ENCODE results near the gene TSSK3. TPM values are rescaled to one million over a fixed set of nuclear protein-coding genes. Genes with fewer than 3 reads are reported as not detected.

TSSK3 gene
- total and polyA plus RNA-seq, 9 of the 15 experiments (the other 6 are each of a cell fraction or from before 2014, with no cell fraction given): 0.27 to 2.8 (median 1.9) TPM

DNA sequence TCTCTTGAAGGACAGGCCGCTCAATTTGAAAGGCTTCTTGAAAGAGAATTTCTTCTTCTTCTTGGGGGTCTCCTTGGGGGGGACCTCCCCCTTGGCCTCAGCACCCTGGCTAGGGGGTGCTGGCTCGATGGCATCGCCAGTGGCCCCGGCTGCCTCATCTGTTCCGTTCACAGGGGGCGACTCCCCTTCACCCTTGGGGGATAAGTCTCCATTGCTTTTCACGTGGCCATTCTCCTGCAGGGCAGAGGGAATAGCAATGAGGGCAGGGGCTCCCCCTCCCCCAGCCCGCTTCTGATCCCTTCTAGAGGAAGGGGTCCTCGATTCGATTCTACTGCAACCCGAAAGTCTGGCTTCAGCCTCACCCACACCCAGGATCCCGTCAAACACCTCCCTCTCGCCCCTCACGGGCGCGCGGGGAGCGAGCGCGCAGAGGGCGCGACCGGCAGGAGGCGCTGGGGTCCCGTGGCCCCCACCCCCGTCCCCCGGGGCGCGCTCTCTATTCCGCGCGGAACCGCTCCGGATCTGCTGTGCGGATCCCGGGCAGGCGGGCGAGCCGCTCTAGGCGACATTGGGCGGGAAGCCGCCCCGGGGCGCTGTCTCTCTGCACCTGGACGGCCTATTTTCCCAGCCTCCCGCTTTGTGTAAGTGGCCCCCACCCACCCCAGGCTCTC, 27.3 kb upstream of the TSSK3 start (continued):
- TF ChIP-seq CBFB (CRISPR knock-in tag; IDR thresholded peaks at IDR 0.05) (no peak), HDAC6 (IDR thresholded peaks at IDR 0.05; ENCODE audit: low read depth, low read length) (no peak), ZNF354B (CRISPR knock-in tag; IDR thresholded peaks at IDR 0.05) (no peak), SP2 (IDR thresholded peaks at IDR 0.05; ENCODE audit: extremely low read depth, low read depth, low read length, poor library complexity, severe bottlenecking) (no peak), ZNF232 (CRISPR knock-in tag; IDR thresholded peaks at IDR 0.05) (0 out of 2 replicates have a peak, but pooled peaks have one; percentile 76), DPF2 (IDR thresholded peaks at IDR 0.05) (peak; percentile 14; the same call in 1 of the 2 replicates), ZNF174 (CRISPR knock-in tag; IDR thresholded peaks at IDR 0.05) (no peak), TBL1XR1 (IDR thresholded peaks at IDR 0.05; ENCODE audit: low read length in 2 of 2) (no peak; a peak in 1 of 4 replicates), JUNB (CRISPR knock-in tag; conservative IDR thresholded peaks at IDR 0.05) (no peak), EWSR1 (IDR thresholded peaks at IDR 0.05; ENCODE audit: borderline replicate concordance, low read depth, partially characterized antibody) (no peak), KLF13 (tag; IDR thresholded peaks at IDR 0.05; ENCODE audit: borderline replicate concordance, low read depth) (no peak), HNRNPK (IDR thresholded peaks at IDR 0.05; ENCODE audit: low read depth, low read length, poor library complexity, severe bottlenecking) (peak; percentile 7), ZNF695 (CRISPR knock-in tag; IDR thresholded peaks at IDR 0.05) (no peak), EGR1 (conservative IDR thresholded peaks at IDR 0.05) (peak; percentile 71), MAZ (CRISPR knock-in tag; conservative IDR thresholded peaks at IDR 0.05 in 1 of 2, IDR thresholded peaks at IDR 0.05 in 1 of 2) (peak; percentile 98 to 99), ZC3H8 (IDR thresholded peaks at IDR 0.05) (no peak), KLF10 (CRISPR knock-in tag; IDR thresholded peaks at IDR 0.05) (no peak), MYBL2 (IDR thresholded peaks at IDR 0.05; ENCODE audit: low read depth) (no peak), MYBL2 (CRISPR knock-in tag; IDR thresholded peaks at IDR 0.05; ENCODE audit: borderline replicate concordance) (no peak), CEBPG (CRISPR knock-in tag; IDR thresholded peaks at IDR 0.05) (no peak), CEBPG (tag; conservative IDR thresholded peaks at IDR 0.05 in 1 of 2, IDR thresholded peaks at IDR 0.05 in 1 of 2) (no peak), ZKSCAN8 (CRISPR knock-in tag; IDR thresholded peaks at IDR 0.05) (no peak), IFI16 (CRISPR knock-in tag; IDR thresholded peaks at IDR 0.05) (no peak)
- TF ChIP-seq, protein P1, sequence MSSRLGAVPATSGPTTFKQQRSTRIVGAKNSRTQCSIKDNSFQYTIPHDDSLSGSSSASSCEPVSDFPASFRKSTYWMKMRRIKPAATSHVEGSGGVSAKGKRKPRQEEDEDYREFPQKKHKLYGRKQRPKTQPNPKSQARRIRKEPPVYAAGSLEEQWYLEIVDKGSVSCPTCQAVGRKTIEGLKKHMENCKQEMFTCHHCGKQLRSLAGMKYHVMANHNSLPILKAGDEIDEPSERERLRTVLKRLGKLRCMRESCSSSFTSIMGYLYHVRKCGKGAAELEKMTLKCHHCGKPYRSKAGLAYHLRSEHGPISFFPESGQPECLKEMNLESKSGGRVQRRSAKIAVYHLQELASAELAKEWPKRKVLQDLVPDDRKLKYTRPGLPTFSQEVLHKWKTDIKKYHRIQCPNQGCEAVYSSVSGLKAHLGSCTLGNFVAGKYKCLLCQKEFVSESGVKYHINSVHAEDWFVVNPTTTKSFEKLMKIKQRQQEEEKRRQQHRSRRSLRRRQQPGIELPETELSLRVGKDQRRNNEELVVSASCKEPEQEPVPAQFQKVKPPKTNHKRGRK (tag; IDR thresholded peaks at IDR 0.05): no peak
- TF ChIP-seq, protein P2, sequence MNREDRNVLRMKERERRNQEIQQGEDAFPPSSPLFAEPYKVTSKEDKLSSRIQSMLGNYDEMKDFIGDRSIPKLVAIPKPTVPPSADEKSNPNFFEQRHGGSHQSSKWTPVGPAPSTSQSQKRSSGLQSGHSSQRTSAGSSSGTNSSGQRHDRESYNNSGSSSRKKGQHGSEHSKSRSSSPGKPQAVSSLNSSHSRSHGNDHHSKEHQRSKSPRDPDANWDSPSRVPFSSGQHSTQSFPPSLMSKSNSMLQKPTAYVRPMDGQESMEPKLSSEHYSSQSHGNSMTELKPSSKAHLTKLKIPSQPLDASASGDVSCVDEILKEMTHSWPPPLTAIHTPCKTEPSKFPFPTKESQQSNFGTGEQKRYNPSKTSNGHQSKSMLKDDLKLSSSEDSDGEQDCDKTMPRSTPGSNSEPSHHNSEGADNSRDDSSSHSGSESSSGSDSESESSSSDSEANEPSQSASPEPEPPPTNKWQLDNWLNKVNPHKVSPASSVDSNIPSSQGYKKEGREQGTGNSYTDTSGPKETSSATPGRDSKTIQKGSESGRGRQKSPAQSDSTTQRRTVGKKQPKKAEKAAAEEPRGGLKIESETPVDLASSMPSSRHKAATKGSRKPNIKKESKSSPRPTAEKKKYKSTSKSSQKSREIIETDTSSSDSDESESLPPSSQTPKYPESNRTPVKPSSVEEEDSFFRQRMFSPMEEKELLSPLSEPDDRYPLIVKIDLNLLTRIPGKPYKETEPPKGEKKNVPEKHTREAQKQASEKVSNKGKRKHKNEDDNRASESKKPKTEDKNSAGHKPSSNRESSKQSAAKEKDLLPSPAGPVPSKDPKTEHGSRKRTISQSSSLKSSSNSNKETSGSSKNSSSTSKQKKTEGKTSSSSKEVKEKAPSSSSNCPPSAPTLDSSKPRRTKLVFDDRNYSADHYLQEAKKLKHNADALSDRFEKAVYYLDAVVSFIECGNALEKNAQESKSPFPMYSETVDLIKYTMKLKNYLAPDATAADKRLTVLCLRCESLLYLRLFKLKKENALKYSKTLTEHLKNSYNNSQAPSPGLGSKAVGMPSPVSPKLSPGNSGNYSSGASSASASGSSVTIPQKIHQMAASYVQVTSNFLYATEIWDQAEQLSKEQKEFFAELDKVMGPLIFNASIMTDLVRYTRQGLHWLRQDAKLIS (CRISPR knock-in tag; IDR thresholded peaks at IDR 0.05): peak; percentile 60
